HG03045 (cell line): ENCODE measurements around the gene PDE9A.
"Not testable (repeated sequence)": the region's sequence is repeated elsewhere in the genome, so short reads cannot be mapped to it uniquely, and the experiment has no call there.

Source experiments
- ATAC-seq: cut with Tn5 transposase; IDR thresholded peaks from one replicate; pipeline ENCODE4 v1.9.1; 2021; ENCODE audit warnings: mild to moderate bottlenecking, moderate library complexity; ENCODE audit not compliant: unreplicated experiment

PDE9A gene

DNA sequence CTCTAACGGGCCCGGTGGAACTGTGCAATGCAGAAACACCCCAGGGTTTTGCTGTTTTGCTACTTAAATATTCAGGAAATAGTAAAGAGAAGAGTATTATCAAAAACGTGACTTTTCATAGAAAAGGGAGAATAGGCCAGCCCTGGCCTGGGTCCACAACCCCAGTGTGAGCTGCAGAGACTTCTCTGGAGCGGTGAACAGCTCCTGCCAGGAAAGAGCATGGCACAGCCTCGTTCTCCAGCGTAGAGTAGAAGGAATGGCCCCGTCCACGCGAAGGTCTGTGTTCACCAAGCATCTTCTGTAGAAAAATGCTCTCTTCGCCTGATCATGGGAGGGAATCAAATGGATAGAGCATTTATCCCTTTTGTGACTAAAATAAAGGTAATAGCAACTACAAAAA is 51.4 kb downstream of the PDE9A start:
- no peak for ATAC-seq

DNA sequence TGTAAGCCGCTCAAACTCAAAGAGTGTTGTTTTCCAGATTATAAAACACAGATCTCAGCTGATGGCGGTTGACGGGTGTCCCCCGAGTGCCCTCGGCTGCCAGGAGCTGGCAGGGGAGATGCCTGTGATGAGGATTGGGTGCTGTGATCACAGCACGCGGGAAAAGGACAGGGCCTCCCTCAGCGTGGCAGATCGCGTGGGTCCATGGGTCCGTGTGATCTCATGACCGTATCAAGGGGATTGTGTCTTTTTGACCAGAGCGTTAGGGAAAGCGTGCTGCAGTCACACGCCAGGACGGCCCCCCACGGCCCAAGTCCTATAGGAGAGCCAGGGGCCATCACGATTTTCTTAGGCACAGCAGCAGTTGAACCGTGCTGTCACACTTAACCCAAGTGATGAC is 51.9 kb downstream of the PDE9A start:
- no peak for ATAC-seq

DNA sequence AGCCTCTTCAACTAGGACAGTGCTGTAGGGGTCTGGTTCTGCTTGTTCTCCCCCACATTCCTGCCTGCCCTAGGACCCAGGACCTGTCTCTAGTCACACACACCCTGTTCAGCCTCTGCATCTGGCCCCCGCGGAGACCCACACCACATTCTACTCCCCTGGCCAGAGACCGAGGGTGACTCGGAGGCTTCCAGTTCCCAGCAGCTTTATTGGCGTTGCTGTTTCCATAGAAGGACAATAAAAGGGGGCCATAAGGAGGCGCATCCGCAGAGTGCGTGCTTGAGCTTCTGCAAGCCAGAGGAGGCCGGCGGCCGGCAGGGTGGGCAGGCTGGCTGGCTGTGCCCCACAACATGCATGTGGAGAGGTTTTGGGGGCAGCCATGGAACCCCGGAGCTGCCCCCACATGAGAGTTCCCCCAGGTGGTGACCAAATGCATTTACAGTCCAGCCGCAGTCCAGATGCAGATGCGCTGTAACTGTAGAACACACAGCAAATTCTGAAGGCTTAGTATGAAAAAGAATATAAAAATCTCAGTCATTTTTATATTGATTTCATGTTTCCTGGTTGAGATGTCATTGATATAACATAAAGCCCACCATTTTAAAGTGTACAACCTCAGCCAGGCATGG is 52.4 kb downstream of the PDE9A start:
- no peak for ATAC-seq

DNA sequence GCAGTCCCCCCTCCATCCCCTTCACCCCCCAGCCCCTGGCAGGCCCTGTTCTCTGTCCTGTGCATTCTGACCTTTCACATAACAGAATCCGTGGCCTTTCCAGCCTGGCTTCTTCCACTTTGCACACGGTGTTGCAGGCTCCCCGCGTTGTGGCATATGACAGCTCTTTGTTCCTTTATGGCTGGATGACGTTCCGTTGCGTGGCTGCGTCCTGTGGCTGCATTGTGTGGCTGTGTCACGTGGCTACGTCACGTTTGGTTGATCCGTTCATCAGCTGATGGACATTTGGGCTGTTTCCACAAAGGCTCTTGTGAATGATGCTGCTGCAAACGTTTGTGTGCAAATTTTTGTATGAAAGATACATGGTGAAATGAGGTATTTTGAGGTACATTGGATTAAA is 53.3 kb downstream of the PDE9A start:
- no peak for ATAC-seq

DNA sequence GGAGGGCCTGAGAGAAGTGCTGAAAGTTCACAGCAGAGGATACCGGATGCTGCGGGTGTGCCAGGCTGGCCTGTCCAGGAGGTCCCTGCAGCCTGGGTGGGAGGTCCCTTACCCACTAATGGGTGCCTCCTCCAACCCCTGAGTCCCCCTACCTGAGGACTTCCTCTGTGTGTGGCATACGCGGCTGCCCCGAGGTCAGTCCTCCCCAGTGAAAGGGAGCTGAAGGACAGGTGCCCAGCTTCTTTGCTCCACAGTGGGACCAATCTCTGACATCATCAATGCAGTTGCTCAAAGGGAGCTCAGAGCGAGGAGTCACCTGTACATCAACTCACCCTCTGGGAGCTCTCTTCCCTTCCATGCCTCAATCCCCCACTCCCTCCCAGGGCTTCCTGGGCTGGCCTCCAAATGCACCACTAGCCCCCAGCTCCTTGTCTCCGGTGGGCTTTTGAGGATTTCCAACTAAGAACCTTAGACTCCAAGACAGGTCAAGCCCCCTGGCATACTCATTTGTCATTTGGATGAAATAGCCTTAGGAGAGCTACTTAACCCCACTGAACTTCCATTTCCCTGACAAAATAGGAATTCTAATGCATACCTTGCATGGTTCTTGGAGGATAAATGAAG is 53.9 kb downstream of the PDE9A start:
- ATAC-seq: no peak

GRCh38 chr21:42708107-42708506 is 54.7 kb downstream of the PDE9A start:
- ATAC-seq: no peak

- not testable (repeated sequence) for ATAC-seq
Measured at GRCh38 chr21:42708916-42709315, 55.5 kb downstream of the PDE9A start.

DNA sequence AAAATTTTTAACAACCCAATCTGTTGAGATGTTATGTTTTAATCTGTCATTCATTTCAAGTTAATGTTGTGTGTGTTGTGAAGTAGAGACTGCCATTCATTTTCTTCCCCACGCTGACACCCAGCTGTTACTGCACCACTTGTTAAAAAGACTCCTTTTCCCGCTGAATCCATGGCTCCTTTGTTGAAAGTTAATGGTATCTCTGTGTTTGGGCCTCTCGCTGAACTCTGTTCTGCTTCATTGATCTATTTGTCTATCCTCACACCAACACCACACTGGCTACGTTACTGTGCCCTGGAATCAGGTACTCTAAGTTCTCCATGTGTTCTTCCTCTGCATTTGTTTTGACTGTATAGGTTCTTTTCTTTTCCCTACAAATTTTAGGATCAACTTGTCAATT is 58.2 kb downstream of the PDE9A start:
- no peak for ATAC-seq

- not testable (repeated sequence) for ATAC-seq
Measured at GRCh38 chr21:42715427-42715826, 62.0 kb downstream of the PDE9A start.

DNA sequence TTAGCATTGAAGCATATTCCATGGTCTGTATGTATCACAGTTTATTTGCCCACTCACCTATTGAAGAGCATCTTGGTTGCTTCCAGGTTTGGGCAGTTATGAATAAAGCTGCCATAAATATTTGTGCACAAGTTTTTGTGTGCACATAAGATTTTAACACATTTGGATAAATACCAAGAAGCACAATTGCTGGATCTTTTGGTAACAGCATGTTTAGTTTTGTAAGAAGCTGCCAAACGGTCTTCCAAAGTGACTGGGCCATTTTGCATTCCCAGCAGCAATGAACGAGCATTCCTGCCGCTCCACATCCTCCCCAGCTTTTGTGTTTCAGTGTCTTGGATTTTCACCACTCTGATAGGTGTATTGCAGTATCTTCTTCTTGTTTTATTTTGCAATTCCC is 62.7 kb downstream of the PDE9A start:
- no peak for ATAC-seq

DNA sequence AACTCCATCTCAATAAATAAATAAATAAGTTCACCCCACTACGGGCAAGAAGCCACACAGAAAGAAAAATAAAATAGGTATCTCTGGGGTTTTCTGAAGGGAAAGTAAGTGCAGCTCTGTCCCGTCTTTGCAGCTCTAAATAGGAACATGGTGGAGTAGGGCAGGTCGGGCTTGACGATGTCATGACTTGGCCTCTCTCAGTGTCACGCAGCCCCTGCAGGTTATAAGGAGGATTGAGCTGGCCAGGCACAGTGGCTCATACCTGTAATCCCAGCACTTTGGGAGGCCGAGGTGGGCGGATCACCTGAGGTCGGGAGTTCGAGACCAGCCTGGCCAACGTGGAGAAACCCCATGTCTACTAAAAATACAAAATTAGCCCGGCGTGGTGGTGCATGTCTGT is 67.1 kb downstream of the PDE9A start:
- ATAC-seq: not testable (repeated sequence)

GRCh38 chr21:42721341-42721824 is 68.0 kb downstream of the PDE9A start:
- ATAC-seq: no peak

DNA sequence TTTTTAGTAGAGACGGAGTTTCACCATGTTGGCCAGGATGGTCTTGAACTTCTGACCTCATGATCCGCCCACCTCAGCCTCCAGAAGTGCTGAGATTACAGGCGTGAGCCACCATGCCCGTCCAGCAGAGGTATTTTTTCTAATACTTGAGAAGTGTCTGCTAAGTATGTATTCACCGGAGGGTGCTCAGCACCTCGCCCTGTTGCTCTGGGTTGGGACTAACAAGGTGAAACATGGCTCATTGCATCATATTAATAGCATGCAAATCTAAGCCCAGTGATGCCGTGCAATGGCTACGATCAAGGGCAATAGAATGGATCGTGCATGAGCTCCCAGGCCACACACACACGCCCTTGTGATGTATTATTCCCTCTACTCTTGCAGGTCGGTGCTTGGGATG is 68.7 kb downstream of the PDE9A start:
- ATAC-seq: no peak

DNA sequence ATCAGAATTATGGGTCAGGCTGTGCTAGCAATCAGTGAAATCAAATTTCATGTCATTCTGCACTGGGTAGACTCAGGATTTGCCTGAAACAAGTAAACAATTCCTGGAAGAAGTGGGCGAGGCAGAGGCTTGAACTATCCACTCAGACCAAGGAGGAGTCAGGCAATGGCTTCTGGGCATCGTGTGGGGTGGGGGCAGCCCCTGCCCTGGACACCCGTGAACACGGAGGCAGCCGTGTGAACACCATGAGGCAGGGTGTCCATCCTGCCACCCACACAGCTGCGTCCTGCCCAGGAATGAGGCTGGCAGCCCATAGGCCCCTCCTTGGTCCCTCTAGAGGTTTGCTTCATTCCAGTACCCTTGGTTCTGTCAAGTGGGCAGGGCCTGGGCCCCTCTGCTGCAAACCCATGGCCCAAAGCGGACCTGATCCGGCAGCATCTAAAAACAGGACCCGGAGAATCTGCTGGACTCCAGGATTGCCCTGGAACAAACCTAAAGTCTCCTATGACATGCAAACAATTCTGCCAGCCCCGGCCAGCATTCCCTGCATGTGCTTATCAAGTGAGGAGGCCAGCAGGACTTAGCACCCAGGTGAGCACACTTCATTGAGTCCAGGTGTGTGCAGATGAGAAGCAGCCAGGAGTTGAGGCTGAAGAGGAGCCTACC is 69.5 kb downstream of the PDE9A start:
- no peak for ATAC-seq

- no peak for ATAC-seq
Measured at GRCh38 chr21:42724226-42724920, 71.0 kb downstream of the PDE9A start.

GRCh38 chr21:42725416-42725930 is 72.1 kb downstream of the PDE9A start:
- ATAC-seq: no peak

- no peak for ATAC-seq
Measured at GRCh38 chr21:42731264-42732032, 78.0 kb downstream of the PDE9A start.

GRCh38 chr21:42732033-42732410 is 78.6 kb downstream of the PDE9A start:
- ATAC-seq: no peak

DNA sequence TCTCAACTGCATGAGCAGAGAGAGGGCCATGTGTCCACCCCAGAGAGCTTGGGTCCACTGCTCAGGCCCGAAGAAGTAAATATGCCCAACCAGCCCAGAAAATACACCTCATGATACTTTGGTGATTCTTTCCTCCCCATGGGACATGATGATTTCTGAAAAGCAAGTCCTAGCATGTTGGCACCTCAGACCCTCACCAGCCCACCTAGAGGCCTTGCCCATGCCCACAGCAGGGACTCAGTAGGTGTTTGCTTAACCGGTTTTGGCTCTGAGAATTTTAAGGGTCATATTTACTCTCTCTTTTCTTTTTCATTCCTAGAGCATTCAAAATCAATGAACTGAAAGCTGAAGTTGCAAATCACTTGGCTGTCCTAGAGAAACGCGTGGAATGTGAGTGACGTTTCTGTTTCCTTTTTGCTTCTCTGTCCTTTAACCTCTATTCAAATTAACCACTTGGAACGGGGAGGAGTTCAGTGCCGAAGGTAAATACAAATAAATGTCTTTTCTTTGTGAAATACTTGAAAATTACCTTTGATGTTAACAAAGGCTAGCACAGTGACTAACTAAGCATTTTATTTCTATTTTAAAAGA is 79.7 kb downstream of the PDE9A start:
- no peak for ATAC-seq

GRCh38 chr21:42733874-42734273 is 80.5 kb downstream of the PDE9A start:
- no peak for ATAC-seq
